Activated naive CD4-positive, alpha-beta T cell treated with anti-CD3 and anti-CD28 coated beads for 36 hours (primary cell): ENCODE results near the gene FAM174B. TPM values are rescaled to one million over a fixed set of nuclear protein-coding genes. Genes with fewer than 3 reads are reported as not detected.
A peak's percentile ranks its signal among the peaks of the same experiment; 100 is the strongest.

ENCODE experiments used
- CTCF ChIA-PET: fragments of 350-600 bp; sonication (Branson Sonifier 250); formaldehyde crosslinking; loops from one replicate; lab custom pipeline; 2021; ENCODE audit warnings: antibody characterized with exemption; lab: Charles Lee
- DNase-seq: peaks from one replicate; pipeline ENCODE4 v3.0.0-alpha.2; 2020
- H3K27ac Mint-ChIP-seq: one replicate; pipeline ENCODE4 v1.8.0; 2021; ENCODE audit warnings: mild to moderate bottlenecking, mixed read lengths
- H3K27me3 Mint-ChIP-seq: one replicate; pipeline ENCODE4 v1.8.0; 2021; ENCODE audit warnings: low read depth, mixed read lengths
- H3K36me3 Mint-ChIP-seq: one replicate; pipeline ENCODE4 v1.8.0; 2021; ENCODE audit warnings: low read depth, mixed read lengths
- H3K4me1 Mint-ChIP-seq: one replicate; pipeline ENCODE4 v1.8.0; 2021; ENCODE audit warnings: low read depth, mixed read lengths
- H3K4me3 Mint-ChIP-seq: one replicate; pipeline ENCODE4 v1.8.0; 2021; ENCODE audit warnings: mild to moderate bottlenecking, moderate library complexity, mixed read lengths
- H3K9me3 Mint-ChIP-seq: one replicate; pipeline ENCODE4 v1.8.0; 2021; ENCODE audit warnings: mixed read lengths
- intact Hi-C: fragments of 100-400 bp; cut with micrococcal nuclease; formaldehyde crosslinking; loops from one replicate; pipeline ENCODE4 v1.15.1; 2023
- total RNA-seq, 2 experiments: library from RNA; stranded (reverse); gene quantifications; one replicate each; pipeline ENCODE4 v1.2.3, GENCODE V29; 2021

FAM174B gene
- total RNA-seq, 2 experiments from 2014 or later = 5.5 to 5.6 TPM

DNA sequence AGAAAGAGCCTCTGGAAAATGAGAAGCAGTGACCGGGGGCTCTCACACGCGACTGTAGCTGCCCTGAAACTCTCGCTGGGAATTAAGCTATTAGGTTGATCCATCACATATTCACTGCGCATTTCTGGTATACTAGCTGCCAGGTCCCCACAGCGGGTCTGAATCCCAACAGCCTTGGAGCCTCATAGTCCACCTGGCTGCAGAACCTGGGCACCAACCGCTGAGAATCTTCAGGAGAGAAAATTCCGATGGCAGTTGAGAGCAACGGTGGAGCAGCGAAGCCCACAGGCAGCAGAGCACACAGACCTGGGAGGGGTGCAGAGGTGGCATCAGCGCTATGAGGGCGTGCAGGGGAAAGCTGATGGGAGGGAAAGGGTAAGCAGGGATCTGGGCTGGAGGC is 75.1 kb downstream of the FAM174B start:
- H3K4me3 Mint-ChIP-seq = no peak overlapping the region
- H3K36me3 Mint-ChIP-seq = no peaks in the 10 kb centered on the region
- DNase-seq = no peak
- intact Hi-C loops = no loop called here
- CTCF ChIA-PET = no interaction called here
- no peaks in the 10 kb centered on the region for H3K4me1 Mint-ChIP-seq
- no peak overlapping the region for H3K27ac Mint-ChIP-seq
- peaks cover 2% of the 10 kb centered on the region for H3K27me3 Mint-ChIP-seq
- H3K9me3 Mint-ChIP-seq = no peaks in the 10 kb centered on the region

DNA sequence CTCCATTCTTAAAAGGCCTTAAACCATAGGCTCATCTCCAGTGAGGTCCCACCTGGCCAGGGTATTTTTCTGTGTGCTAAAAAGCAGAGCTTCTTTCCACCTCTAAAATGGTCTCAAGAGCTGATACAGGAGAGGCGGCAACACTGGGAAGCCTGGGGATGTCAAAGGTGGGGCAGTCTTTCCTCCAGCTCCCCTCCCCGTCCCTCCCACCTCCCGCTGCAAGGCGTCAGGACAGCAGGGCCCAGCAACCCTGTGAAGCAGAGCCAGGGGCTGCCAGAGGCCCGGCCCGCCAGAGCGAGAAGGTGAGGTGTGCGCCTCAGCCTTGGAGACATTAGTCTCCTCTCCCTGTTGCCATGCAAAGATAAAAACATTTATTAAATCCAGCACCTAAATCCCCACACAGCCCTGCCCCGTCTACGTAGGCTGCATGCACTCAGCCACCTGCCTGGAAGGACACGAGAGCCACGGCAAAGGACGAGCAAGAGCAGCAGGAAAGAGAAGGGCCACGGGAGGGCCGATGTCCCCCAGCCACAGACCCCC is 75.6 kb downstream of the FAM174B start:
- no peak for DNase-seq
- intact Hi-C loops = no loop called here
- CTCF ChIA-PET = no interaction called here
- H3K9me3 Mint-ChIP-seq = no peaks in the 10 kb centered on the region
- no peak overlapping the region for H3K4me3 Mint-ChIP-seq
- no peaks in the 10 kb centered on the region for H3K4me1 Mint-ChIP-seq
- no peak overlapping the region for H3K27ac Mint-ChIP-seq
- H3K27me3 Mint-ChIP-seq = peaks cover 2% of the 10 kb centered on the region
- H3K36me3 Mint-ChIP-seq = no peaks in the 10 kb centered on the region

DNA sequence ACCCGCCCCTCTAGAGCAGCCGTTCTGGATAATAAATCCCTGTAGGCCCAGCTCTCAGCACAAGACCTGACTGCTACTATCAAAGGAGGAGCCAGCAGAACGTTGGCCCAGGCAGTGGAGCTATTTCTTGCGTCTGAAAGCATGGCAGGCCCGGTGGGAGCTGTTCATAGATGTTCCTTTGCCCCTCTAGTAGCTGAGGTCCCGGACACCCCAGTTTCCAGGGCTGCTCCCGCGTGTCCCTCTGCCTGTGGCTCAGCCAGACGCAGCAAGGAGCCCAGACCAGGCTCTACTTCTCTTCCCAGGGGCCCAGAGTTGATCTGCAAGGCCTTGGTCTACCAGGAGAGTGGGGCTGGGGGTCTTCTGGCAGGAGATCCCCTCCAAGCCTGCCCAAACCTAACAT is 76.1 kb downstream of the FAM174B start:
- peaks cover 6% of the 10 kb centered on the region for H3K27me3 Mint-ChIP-seq
- DNase-seq = no peak
- no peak overlapping the region for H3K4me3 Mint-ChIP-seq
- no peaks in the 10 kb centered on the region for H3K9me3 Mint-ChIP-seq
- CTCF ChIA-PET = no interaction called here
- intact Hi-C loops = no loop called here
- no peak overlapping the region for H3K27ac Mint-ChIP-seq
- H3K36me3 Mint-ChIP-seq = no peaks in the 10 kb centered on the region
- H3K4me1 Mint-ChIP-seq = no peaks in the 10 kb centered on the region

DNA sequence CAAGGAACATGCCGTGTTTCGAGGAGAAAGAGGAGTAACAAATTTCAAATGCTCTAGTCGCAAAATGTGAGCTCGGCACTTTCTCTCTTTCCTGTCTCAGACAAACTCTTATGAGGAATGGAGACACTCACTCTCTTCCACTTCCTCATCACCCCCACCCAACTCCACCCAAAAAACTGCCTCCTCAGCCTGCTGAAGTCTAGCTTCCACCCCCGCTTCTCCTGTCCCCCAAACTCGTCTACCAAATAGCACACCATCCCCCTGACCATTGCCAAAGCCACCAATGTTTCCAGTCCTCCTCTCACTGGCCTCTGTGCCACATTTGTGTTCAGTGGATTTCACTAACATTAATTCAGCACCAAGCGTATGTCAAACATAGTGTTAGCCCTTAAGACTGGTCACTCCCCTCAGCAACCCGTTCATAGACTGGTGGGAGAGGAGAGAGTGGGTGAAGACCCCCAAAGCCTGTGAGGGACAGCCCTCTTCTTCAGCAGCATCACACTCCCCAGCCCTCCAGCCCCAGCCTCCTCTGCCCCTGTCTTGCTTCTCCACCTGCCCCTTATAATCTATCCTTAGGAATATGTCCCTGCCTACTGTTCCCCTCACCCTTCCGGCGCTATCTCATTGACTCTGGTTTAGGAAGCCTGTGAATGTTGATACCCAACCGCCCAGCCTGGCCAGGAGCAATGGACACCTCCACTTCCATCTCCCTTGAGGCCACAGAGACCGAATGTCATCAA is 77.3 kb downstream of the FAM174B start:
- H3K4me3 Mint-ChIP-seq = no peak overlapping the region
- H3K36me3 Mint-ChIP-seq = no peaks in the 10 kb centered on the region
- CTCF ChIA-PET = no interaction called here
- no peaks in the 10 kb centered on the region for H3K9me3 Mint-ChIP-seq
- no peaks in the 10 kb centered on the region for H3K4me1 Mint-ChIP-seq
- H3K27ac Mint-ChIP-seq = peak overlapping the region; percentile 53
- intact Hi-C loops = no loop called here
- no peak for DNase-seq
- peaks cover 6% of the 10 kb centered on the region for H3K27me3 Mint-ChIP-seq

DNA sequence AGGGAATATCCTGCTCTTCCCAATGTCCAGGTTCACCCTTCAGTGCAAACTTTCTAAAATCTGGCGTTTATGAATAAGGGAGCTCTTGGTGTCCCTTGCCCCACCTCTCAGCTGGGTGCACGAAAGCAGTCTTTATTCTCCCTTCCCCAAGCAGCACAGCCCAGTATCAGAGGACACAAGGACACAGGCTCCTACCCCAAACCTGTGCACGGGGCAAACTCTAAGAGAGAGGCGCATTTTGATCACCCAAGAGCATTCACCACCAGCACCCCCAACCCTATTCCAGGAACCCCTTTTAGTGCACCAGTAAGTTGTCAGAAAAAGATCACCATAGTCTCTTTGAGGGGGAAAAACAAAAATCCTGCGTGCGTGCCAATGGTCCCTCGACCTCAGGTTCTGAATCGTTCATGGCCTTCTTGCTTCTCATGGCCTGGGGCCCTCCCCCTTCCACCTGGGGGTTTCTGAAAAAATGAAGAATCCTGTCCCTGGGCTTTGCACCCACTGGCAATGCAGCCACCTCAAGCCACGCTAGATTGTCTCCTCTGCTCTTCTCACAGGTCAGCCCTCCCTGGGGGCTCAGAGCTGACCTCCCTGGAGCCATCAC is 78.9 kb downstream of the FAM174B start:
- intact Hi-C loops = no loop called here
- CTCF ChIA-PET = no interaction called here
- Mint-ChIP-seq H3K9me3 (no peaks in the 10 kb centered on the region), H3K27ac (no peak overlapping the region), H3K27me3 (peaks cover 8% of the 10 kb centered on the region), H3K4me3 (no peak overlapping the region), H3K36me3 (no peaks in the 10 kb centered on the region), H3K4me1 (no peaks in the 10 kb centered on the region)
- no peak for DNase-seq

DNA sequence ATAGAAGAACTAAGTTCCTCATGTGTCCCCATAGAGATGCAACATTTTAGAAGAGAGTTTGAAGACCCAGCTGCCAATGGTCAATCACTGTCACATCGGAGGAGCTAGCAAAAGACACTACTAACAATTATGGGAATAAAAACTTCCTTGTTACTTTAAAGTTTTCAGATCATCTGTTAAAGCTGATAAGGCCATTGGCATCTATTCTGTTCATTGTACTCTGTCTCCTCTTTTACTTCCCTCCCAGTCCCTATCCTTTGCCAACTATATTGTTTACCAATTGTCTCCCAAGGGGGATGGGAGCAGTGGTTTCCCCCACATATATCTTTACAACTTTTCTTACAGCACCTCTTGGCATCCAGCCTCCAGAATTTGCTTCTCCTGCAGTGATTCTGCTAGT is 81.0 kb downstream of the FAM174B start:
- intact Hi-C loops = no loop called here
- Mint-ChIP-seq H3K4me1 (no peaks in the 10 kb centered on the region), H3K27me3 (peaks cover 8% of the 10 kb centered on the region), H3K9me3 (no peaks in the 10 kb centered on the region), H3K36me3 (no peaks in the 10 kb centered on the region), H3K4me3 (no peak overlapping the region), H3K27ac (no peak overlapping the region)
- CTCF ChIA-PET = no interaction called here
- no peak for DNase-seq

DNA sequence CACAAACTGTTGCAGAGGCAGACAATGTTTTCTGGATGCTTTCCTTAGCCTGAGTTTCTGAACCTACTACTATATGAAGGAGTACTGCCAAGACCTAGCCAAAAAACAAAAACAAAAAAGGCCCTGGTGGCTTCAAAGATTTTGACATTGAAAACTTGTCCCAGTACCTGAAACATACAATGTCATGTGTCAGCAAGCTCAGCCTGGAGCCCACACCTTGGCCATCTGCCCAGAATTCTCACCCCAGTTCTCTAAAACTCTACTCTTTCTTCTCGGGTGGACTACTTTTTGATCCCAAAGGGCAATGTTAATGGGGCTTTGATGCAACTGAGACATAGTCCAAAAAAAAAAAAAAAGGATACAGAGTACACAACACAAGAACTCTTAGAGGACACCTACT is 81.4 kb downstream of the FAM174B start:
- Mint-ChIP-seq H3K4me1 (no peaks in the 10 kb centered on the region), H3K36me3 (no peaks in the 10 kb centered on the region), H3K27me3 (peaks cover 8% of the 10 kb centered on the region), H3K27ac (no peak overlapping the region), H3K9me3 (no peaks in the 10 kb centered on the region), H3K4me3 (no peak overlapping the region)
- no peak for DNase-seq
- intact Hi-C loops = no loop called here
- CTCF ChIA-PET = no interaction called here

DNA sequence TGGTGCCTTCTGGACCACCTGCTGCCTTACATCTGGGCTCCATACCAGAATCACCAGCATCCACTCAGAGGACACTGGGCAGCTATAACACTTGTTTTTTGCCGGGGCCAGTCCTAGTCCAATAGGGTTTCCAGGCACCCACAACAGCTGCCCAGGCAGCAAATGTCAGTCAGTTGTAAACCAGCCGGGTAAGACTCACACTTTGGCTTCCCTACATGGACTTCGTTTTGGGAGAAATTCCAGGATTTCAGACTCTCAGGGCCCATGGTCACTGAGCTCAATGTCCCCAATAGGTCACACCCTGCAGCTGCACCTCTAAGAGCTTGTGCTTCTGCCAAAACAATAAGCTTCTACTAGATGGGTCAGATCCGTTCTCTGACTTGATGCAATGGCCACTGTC is 83.8 kb downstream of the FAM174B start:
- no peak overlapping the region for H3K4me3 Mint-ChIP-seq
- no peaks in the 10 kb centered on the region for H3K9me3 Mint-ChIP-seq
- H3K36me3 Mint-ChIP-seq = no peaks in the 10 kb centered on the region
- no peaks in the 10 kb centered on the region for H3K4me1 Mint-ChIP-seq
- peaks cover 8% of the 10 kb centered on the region for H3K27me3 Mint-ChIP-seq
- CTCF ChIA-PET = interaction anchor here (0.8 kb wide), 1 partner anchor 9 kb away, joined by 3 read pairs; no protein-coding TSS in a partner anchor
- no peak for DNase-seq
- intact Hi-C loops = no loop called here
- H3K27ac Mint-ChIP-seq = no peak overlapping the region

DNA sequence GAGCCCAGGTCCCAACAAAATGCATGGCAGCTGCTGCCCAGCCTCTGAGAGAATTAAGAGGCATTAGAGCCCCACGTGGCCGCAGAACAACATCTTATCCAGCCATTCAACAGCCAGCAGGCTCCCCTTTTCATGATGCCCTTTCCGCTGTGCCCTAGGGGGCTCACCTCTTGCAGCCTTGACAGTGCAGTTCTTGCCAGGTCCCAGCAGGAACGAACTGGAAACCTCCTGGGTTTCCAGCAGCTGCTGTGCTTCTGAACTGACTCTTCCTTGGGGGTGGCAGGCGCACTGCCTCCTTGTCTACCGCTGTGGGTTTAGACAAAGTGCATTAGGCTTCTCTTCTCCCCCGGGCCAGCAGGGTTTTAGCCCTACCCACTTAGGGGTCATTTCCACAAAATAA is 85.2 kb downstream of the FAM174B start:
- intact Hi-C loops = no loop called here
- CTCF ChIA-PET = interaction anchor here (1.1 kb wide), 1 partner anchor 11 kb away, joined by 3 read pairs; no protein-coding TSS in a partner anchor
- Mint-ChIP-seq H3K27me3 (peaks cover 8% of the 10 kb centered on the region), H3K9me3 (no peaks in the 10 kb centered on the region), H3K4me1 (no peaks in the 10 kb centered on the region), H3K36me3 (no peaks in the 10 kb centered on the region), H3K27ac (no peak overlapping the region), H3K4me3 (no peak overlapping the region)
- no peak for DNase-seq

DNA sequence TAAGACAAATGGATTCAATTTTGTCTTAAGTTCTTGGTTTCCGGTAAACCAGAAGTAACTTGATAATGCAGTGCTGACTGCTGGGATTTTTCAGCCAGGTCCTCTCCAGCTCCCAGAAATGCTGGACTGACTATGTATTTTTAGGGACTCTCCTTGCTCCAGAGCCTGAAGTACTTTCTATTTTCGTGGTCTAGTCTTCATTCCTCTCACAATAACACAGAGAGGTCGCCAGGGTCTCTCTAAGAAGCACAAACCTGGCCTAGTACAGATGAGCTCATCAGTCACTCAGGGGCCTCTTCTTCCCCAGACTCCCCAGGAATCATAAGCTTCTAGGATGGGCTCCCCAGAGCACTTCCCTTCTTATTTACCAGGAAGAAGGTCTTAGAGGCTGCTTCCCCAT is 85.8 kb downstream of the FAM174B start:
- no peaks in the 10 kb centered on the region for H3K4me1 Mint-ChIP-seq
- DNase-seq = no peak
- no peaks in the 10 kb centered on the region for H3K9me3 Mint-ChIP-seq
- CTCF ChIA-PET = interaction anchor here (0.9 to 1.1 kb wide), 2 partner anchors 12 to 15 kb away, joined by 3 read pairs; no protein-coding TSS in a partner anchor
- no peak overlapping the region for H3K27ac Mint-ChIP-seq
- intact Hi-C loops = no loop called here
- H3K4me3 Mint-ChIP-seq = no peak overlapping the region
- H3K36me3 Mint-ChIP-seq = no peaks in the 10 kb centered on the region
- H3K27me3 Mint-ChIP-seq = peaks cover 6% of the 10 kb centered on the region

Other genes with a start within 250 kb of the FAM174B start
- gene CHD2, start 244.5 kb upstream of the FAM174B start, total RNA-seq = 100 to 1,000 TPM; 164 to 185 TPM